ENCODE results near the gene AGAP3. TPM values are rescaled to one million over a fixed set of nuclear protein-coding genes. Genes with fewer than 3 reads are reported as not detected.

The AGAP3 gene
- total RNA-seq, 2 donors from 2014 or later = 50.8 to 79.2 TPM

- H3K27ac ChIP-seq = no peak overlapping the region
- no peak overlapping the region for H3K4me3 ChIP-seq
- DNase-seq = no peak
- no peaks in the 10 kb centered on the region for H3K9me3 ChIP-seq
- H3K27me3 ChIP-seq = no peaks in the 10 kb centered on the region
- H3K4me1 ChIP-seq = peaks cover 17% of the 10 kb centered on the region
- TF ChIP-seq CTCF (IDR thresholded peaks at IDR 0.05) = no peak
- no peak overlapping the region for H3K9ac ChIP-seq (ENCODE audit: low read depth in 2 of 2, low read length in 2 of 2)
- H3K36me3 ChIP-seq = peaks cover 13% of the 10 kb centered on the region
- intact Hi-C loops (cut with DNase I) = no loop called here
These were observed 9.2 kb upstream of the AGAP3 start for GRCh38 chr7:151076863-151077704.

- Histone ChIP-seq H3K9me3 (no peaks in the 10 kb centered on the region), H3K9ac (ENCODE audit: low read depth in 2 of 2, low read length in 2 of 2) (no peak overlapping the region), H3K36me3 (peaks cover 13% of the 10 kb centered on the region), H3K27me3 (no peaks in the 10 kb centered on the region), H3K27ac (no peak overlapping the region), H3K4me3 (no peak overlapping the region), H3K4me1 (peaks cover 22% of the 10 kb centered on the region)
- intact Hi-C loops (cut with DNase I) = no loop called here
- TF ChIP-seq CTCF (IDR thresholded peaks at IDR 0.05) = no peak
- no peak for DNase-seq
These were observed 8.5 kb upstream of the AGAP3 start for GRCh38 chr7:151077705-151078232.

GRCh38 chr7:151078233-151079040 lies 7.8 kb upstream of the AGAP3 start:
- H3K9me3 ChIP-seq = no peaks in the 10 kb centered on the region

GRCh38 chr7:151079199-151079910 lies 6.9 kb upstream of the AGAP3 start:
- Histone ChIP-seq H3K27ac (no peak overlapping the region), H3K27me3 (no peaks in the 10 kb centered on the region), H3K9ac (ENCODE audit: low read depth in 2 of 2, low read length in 2 of 2) (peak overlapping the region; percentile 85 to 95), H3K36me3 (peaks cover 8% of the 10 kb centered on the region), H3K4me3 (peak overlapping the region; percentile 83), H3K4me1 (peaks cover 22% of the 10 kb centered on the region), H3K9me3 (no peaks in the 10 kb centered on the region)
- no peak for DNase-seq
- intact Hi-C loops (cut with DNase I) = no loop called here
- TF ChIP-seq CTCF (IDR thresholded peaks at IDR 0.05) = no peak

More at GRCh38 chr7:151078233-151079040, 7.8 kb upstream of the AGAP3 start:
- Histone ChIP-seq H3K27ac (no peak overlapping the region), H3K4me1 (peaks cover 22% of the 10 kb centered on the region), H3K36me3 (peaks cover 12% of the 10 kb centered on the region), H3K4me3 (no peak overlapping the region), H3K27me3 (no peaks in the 10 kb centered on the region), H3K9ac (ENCODE audit: low read depth in 2 of 2, low read length in 2 of 2) (peak overlapping the region in 1 of 2 donors; percentile 21)
- DNase-seq = no peak
- intact Hi-C loops (cut with DNase I) = no loop called here
- TF ChIP-seq CTCF (IDR thresholded peaks at IDR 0.05) = no peak

GRCh38 chr7:151080067-151080521 lies 6.2 kb upstream of the AGAP3 start:
- Histone ChIP-seq H3K27ac (peak overlapping the region; percentile 94), H3K9ac (ENCODE audit: low read depth in 2 of 2, low read length in 2 of 2) (peak overlapping the region; percentile 85 to 95), H3K4me3 (peak overlapping the region; percentile 83), H3K9me3 (no peaks in the 10 kb centered on the region), H3K4me1 (peaks cover 22% of the 10 kb centered on the region), H3K36me3 (peaks cover 3% of the 10 kb centered on the region), H3K27me3 (no peaks in the 10 kb centered on the region)
- TF ChIP-seq CTCF (IDR thresholded peaks at IDR 0.05) = no peak
- intact Hi-C loops (cut with DNase I) = no loop called here
- peak; percentile 46 for DNase-seq

All from colonic mucosa (tissue), 4 donors.